Lower lobe of right lung (tissue), 2 donors: Measurements from ENCODE around the gene CHMP4B. TPM values are rescaled to one million over a fixed set of nuclear protein-coding genes. Genes with fewer than 3 reads are reported as not detected.

Experiments
- ATAC-seq, 2 donors: fragments of 200-7000 bp; cut with Tn5 transposase; one replicate each; pipeline ENCODE4 v1.9.1; 2020 to 2022; ENCODE audit warnings: mild to moderate bottlenecking in 2 of 2, moderate library complexity in 2 of 2
- DNase-seq: peaks from one replicate; pipeline ENCODE4 v3.0.0-alpha.2; 2020
- H3K27ac ChIP-seq: fragments of 200-600 bp; one replicate; pipeline ENCODE4 v1.8.0; 2022
- H3K27me3 ChIP-seq: fragments of 200-600 bp; one replicate; pipeline ENCODE4 v1.8.0; 2022; ENCODE audit warnings: low read depth
- H3K36me3 ChIP-seq: fragments of 200-600 bp; one replicate; pipeline ENCODE4 v1.8.0; 2022; ENCODE audit warnings: mild to moderate bottlenecking
- H3K4me1 ChIP-seq: fragments of 200-600 bp; one replicate; pipeline ENCODE4 v1.8.0; 2022
- H3K4me3 ChIP-seq: fragments of 200-600 bp; one replicate; pipeline ENCODE4 v1.8.0; 2022; ENCODE audit warnings: mild to moderate bottlenecking
- H3K9me3 ChIP-seq: fragments of 200-600 bp; one replicate; pipeline ENCODE4 v1.8.0; 2022
- intact Hi-C: fragments of 100-400 bp; cut with DNase I; formaldehyde crosslinking; loops from one replicate; pipeline ENCODE4 v1.11.0; 2022
- total RNA-seq: library from RNA; stranded (reverse); fragmentation: NEBNext Ultra II Directional; extraction: Animal tissue kit (Norgen Biotek cat#: 25700); gene quantifications from one replicate; pipeline ENCODE4 v1.2.1, GENCODE V29; 2021
- TF ChIP-seq, protein P1 (sequence below): fragments of 200-600 bp; IDR thresholded peaks from one replicate; pipeline ENCODE4 v1.8.0; 2022; ENCODE audit warnings: antibody characterized with exemption, mild to moderate bottlenecking
- donor health status: DM: no; HTN: yes; CAD: no; lungs with severe emphysema.

Gene CHMP4B
- total RNA-seq, 1 donor from 2014 or later: 91.2 TPM

- H3K36me3 ChIP-seq: peaks cover 5% of the 10 kb centered on the region
- H3K4me1 ChIP-seq: peaks cover 90% of the 10 kb centered on the region
- H3K4me3 ChIP-seq: no peak overlapping the region
- intact Hi-C loops: no loop called here
- H3K27me3 ChIP-seq: no peaks in the 10 kb centered on the region
- no peak overlapping the region for H3K27ac ChIP-seq
- H3K9me3 ChIP-seq: no peaks in the 10 kb centered on the region
- TF ChIP-seq, protein P1, sequence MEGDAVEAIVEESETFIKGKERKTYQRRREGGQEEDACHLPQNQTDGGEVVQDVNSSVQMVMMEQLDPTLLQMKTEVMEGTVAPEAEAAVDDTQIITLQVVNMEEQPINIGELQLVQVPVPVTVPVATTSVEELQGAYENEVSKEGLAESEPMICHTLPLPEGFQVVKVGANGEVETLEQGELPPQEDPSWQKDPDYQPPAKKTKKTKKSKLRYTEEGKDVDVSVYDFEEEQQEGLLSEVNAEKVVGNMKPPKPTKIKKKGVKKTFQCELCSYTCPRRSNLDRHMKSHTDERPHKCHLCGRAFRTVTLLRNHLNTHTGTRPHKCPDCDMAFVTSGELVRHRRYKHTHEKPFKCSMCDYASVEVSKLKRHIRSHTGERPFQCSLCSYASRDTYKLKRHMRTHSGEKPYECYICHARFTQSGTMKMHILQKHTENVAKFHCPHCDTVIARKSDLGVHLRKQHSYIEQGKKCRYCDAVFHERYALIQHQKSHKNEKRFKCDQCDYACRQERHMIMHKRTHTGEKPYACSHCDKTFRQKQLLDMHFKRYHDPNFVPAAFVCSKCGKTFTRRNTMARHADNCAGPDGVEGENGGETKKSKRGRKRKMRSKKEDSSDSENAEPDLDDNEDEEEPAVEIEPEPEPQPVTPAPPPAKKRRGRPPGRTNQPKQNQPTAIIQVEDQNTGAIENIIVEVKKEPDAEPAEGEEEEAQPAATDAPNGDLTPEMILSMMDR: no peak
- ATAC-seq (no peak), DNase-seq (no peak)
These were observed 27.1 kb downstream of the CHMP4B start for GRCh38 chr20:33838035-33838864.

- intact Hi-C loops: no loop called here
- no peaks in the 10 kb centered on the region for H3K9me3 ChIP-seq
- no peak overlapping the region for H3K27ac ChIP-seq
- peaks cover 5% of the 10 kb centered on the region for H3K36me3 ChIP-seq
- ATAC-seq: peak in 1 of 2 donors; percentile 22
- no peaks in the 10 kb centered on the region for H3K27me3 ChIP-seq
- no peak for DNase-seq
- H3K4me3 ChIP-seq: no peak overlapping the region
- TF ChIP-seq, protein P1: no peak
- peaks cover 90% of the 10 kb centered on the region for H3K4me1 ChIP-seq
These were observed 28.4 kb downstream of the CHMP4B start for GRCh38 chr20:33839591-33839990.

DNA sequence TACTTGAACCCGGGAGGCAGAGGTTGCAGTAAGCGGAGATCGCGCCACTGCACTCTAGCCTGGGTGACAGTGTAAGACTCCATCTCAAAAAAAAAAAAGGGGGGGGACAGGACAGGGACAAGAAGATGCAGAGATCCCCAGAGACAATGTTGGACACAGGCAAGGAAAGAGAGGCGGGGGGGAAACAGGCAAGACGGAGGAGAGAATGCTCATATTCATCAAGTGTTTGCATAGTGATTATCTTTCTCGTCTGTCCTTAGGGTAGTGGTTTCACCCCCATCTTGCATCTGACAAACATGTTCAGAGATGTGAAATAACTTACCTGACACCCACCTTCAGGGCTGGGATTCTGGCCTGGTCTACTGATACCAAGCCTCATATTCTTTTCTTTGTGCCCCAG lies 29.0 kb downstream of the CHMP4B start:
- H3K4me3 ChIP-seq: no peak overlapping the region
- TF ChIP-seq, protein P1: no peak
- ATAC-seq: no peak
- H3K27me3 ChIP-seq: no peaks in the 10 kb centered on the region
- H3K27ac ChIP-seq: no peak overlapping the region
- H3K36me3 ChIP-seq: peaks cover 5% of the 10 kb centered on the region
- DNase-seq: no peak
- intact Hi-C loops: no loop called here
- peaks cover 90% of the 10 kb centered on the region for H3K4me1 ChIP-seq
- H3K9me3 ChIP-seq: no peaks in the 10 kb centered on the region

DNA sequence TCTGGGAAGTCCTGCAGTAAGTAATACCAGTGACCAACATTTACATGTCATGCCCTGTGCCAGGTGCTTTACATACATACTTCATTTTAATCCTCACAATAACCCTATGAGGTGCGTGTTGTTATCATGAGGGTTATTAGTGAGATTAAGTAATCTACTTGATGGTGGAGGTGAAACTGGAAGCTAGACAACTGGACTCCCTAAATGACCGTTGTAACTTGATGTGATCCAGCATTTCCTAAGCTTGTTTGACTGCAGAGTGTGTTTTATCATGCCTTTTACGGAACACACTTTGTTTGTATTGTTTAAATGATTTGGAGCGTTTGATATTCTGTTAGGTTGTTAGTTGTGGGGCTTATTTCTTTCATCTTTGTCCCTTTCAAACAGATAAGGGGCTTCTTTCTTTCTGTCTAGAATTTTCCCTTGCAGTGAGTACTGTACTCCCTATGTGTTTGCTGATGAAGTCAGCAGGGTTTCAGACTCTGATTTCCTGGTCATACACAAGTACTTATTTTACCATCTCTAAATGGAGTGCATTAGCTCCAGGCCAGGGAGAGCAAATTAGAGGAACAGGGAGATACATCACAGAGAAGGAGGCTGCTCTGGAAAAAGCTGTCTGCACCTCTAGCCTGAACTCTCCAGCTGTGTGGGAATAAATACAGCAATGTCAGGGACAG lies 29.7 kb downstream of the CHMP4B start:
- TF ChIP-seq, protein P1: no peak
- no peaks in the 10 kb centered on the region for H3K27me3 ChIP-seq
- peaks cover 5% of the 10 kb centered on the region for H3K36me3 ChIP-seq
- intact Hi-C loops: no loop called here
- DNase-seq (no peak), ATAC-seq (no peak)
- H3K27ac ChIP-seq: no peak overlapping the region
- no peak overlapping the region for H3K4me3 ChIP-seq
- no peaks in the 10 kb centered on the region for H3K9me3 ChIP-seq
- peaks cover 83% of the 10 kb centered on the region for H3K4me1 ChIP-seq

GRCh38 chr20:33841436-33841799 lies 30.3 kb downstream of the CHMP4B start:
- ATAC-seq (no peak), DNase-seq (no peak)
- Histone ChIP-seq H3K27me3 (no peaks in the 10 kb centered on the region), H3K27ac (no peak overlapping the region), H3K9me3 (no peaks in the 10 kb centered on the region), H3K36me3 (peaks cover 5% of the 10 kb centered on the region), H3K4me1 (peaks cover 83% of the 10 kb centered on the region), H3K4me3 (no peak overlapping the region)
- TF ChIP-seq, protein P1: no peak
- intact Hi-C loops: no loop called here
